IMR-90 (cell line): Measurements from ENCODE around the gene PKP3. TPM values are rescaled to one million over a fixed set of nuclear protein-coding genes. Genes with fewer than 3 reads are reported as not detected.
A peak's percentile ranks its signal among the peaks of the same experiment; 100 is the strongest.
"Not testable (repeated sequence)": the region's sequence is repeated elsewhere in the genome, so short reads cannot be mapped to it uniquely, and the experiment has no call there.

Source experiments
- ATAC-seq: fragments of 200-7000 bp; cut with Tn5 transposase; 2 replicates; pipeline ENCODE4 v1.9.1; 2020; ENCODE audit warnings: low read depth, mild to moderate bottlenecking, moderate library complexity
- BruUV-seq: library from RNA; stranded (reverse); fragments of 400-500 nt; replicated peaks from 2 replicates; lab custom pipeline; 2021; lab: Mats Ljungman, UMichigan
- CTCF ChIA-PET: fragments of 300-600 bp; formaldehyde crosslinking; extraction: SDS; loops from one replicate; lab custom pipeline; 2021; ENCODE audit warnings: antibody characterized with exemption; lab: Yijun Ruan, JAX
- POLR2A ChIA-PET: fragments of 300-600 bp; sonication (Branson Sonifier 250); formaldehyde crosslinking; loops from one replicate; lab custom pipeline; 2022; ENCODE audit warnings: antibody characterized with exemption; ENCODE audit not compliant: unreplicated experiment; lab: Charles Lee
- DNase-seq: peaks from one replicate; pipeline ENCODE4 v3.0.0; 2013
- H2AFZ ChIP-seq: replicated peaks from 2 replicates; pipeline ENCODE3; 2013; ENCODE audit warnings: low read length, mild to moderate bottlenecking; ENCODE audit not compliant: poor library complexity
- H2AK5ac ChIP-seq: 2 replicates; pipeline ENCODE4 v1.6.1; 2013; ENCODE audit warnings: low read depth, low read length, inconsistent platforms
- H2AK9ac ChIP-seq: replicated peaks from 2 replicates; pipeline ENCODE3; 2013; ENCODE audit warnings: mild to moderate bottlenecking, low read depth, low read length, moderate library complexity; ENCODE audit not compliant: poor library complexity
- H2BK120ac ChIP-seq: 2 replicates; pipeline ENCODE4 v1.6.1; 2013; ENCODE audit warnings: low read depth, low read length, inconsistent platforms
- H2BK15ac ChIP-seq: 3 replicates; pipeline ENCODE4 v1.6.1; 2013; ENCODE audit warnings: low read depth, low read length, inconsistent platforms
- H2BK20ac ChIP-seq: 2 replicates; pipeline ENCODE4 v1.6.1; 2013; ENCODE audit warnings: low read depth, mild to moderate bottlenecking, inconsistent platforms, low read length, moderate library complexity
- H2BK5ac ChIP-seq: 2 replicates; pipeline ENCODE4 v1.6.1; 2013; ENCODE audit warnings: mild to moderate bottlenecking, low read depth, low read length, inconsistent platforms; ENCODE audit not compliant: poor library complexity, severe bottlenecking
- H3K14ac ChIP-seq: replicated peaks from 2 replicates; pipeline ENCODE4 v1.6.1; 2013; ENCODE audit warnings: low read depth, low read length, inconsistent platforms
- H3K18ac ChIP-seq: 2 replicates; pipeline ENCODE4 v1.6.1; 2013; ENCODE audit warnings: low read depth, low read length, control low read depth
- H3K23ac ChIP-seq: 2 replicates; pipeline ENCODE4 v1.6.1; 2013; ENCODE audit warnings: low read depth, low read length, inconsistent platforms
- H3K27ac ChIP-seq: 2 replicates; pipeline ENCODE4 v1.5.1; 2013; ENCODE audit warnings: mild to moderate bottlenecking, control low read depth, low read length; ENCODE audit not compliant: insufficient read depth
- H3K27me3 ChIP-seq: 2 replicates; pipeline ENCODE4 v1.6.1; 2013; ENCODE audit warnings: low read length; ENCODE audit not compliant: control insufficient read depth, insufficient read depth
- H3K36me3 ChIP-seq: 2 replicates; pipeline ENCODE4 v1.6.1; 2013; ENCODE audit warnings: low read length, mixed read lengths; ENCODE audit not compliant: control insufficient read depth, insufficient read depth
- H3K4ac ChIP-seq: 2 replicates; pipeline ENCODE4 v1.6.1; 2013; ENCODE audit warnings: low read depth, low read length, inconsistent platforms
- H3K4me1 ChIP-seq: 2 replicates; pipeline ENCODE4 v1.6.1; 2013; ENCODE audit warnings: low read length, mixed read lengths; ENCODE audit not compliant: control insufficient read depth, insufficient read depth
- H3K4me2 ChIP-seq: 2 replicates; pipeline ENCODE4 v1.6.1; 2013; ENCODE audit warnings: low read depth, mild to moderate bottlenecking, control low read depth, low read length, moderate library complexity
- H3K4me3 ChIP-seq: 2 replicates; pipeline ENCODE4 v1.5.1; 2013; ENCODE audit warnings: low read depth, mild to moderate bottlenecking, control low read depth, low read length, moderate library complexity; ENCODE audit not compliant: insufficient read depth
- H3K56ac ChIP-seq: 2 replicates; pipeline ENCODE4 v1.6.1; 2013; ENCODE audit warnings: low read length, inconsistent platforms; ENCODE audit not compliant: insufficient read depth; ENCODE audit errors: extremely low read depth
- H3K79me1 ChIP-seq, 2 experiments: 2 replicates each; pipeline ENCODE4 v1.6.1; 2013; ENCODE audit warnings: low read length in 2 of 2, inconsistent platforms in 1 of 2, low read depth in 1 of 2
- H3K9ac ChIP-seq: 2 replicates; pipeline ENCODE4 v1.6.1; 2013; ENCODE audit warnings: low read depth, low read length, control low read depth
- H3K9me1 ChIP-seq: 2 replicates; pipeline ENCODE4 v1.6.1; 2013; ENCODE audit warnings: low read length, inconsistent platforms; ENCODE audit not compliant: insufficient read depth
- H3K9me3 ChIP-seq: 2 replicates; pipeline ENCODE4 v1.6.1; 2013; ENCODE audit warnings: low read length; ENCODE audit not compliant: control insufficient read depth, insufficient read depth
- H4K20me1 ChIP-seq: 2 replicates; pipeline ENCODE4 v1.6.1; 2013; ENCODE audit warnings: low read length, inconsistent platforms; ENCODE audit not compliant: insufficient read depth
- H4K5ac ChIP-seq: 2 replicates; pipeline ENCODE4 v1.6.1; 2013; ENCODE audit warnings: mild to moderate bottlenecking, low read depth, low read length, control low read depth
- H4K8ac ChIP-seq, 2 experiments: 2 replicates each; pipeline ENCODE4 v1.6.1; 2013; ENCODE audit warnings: low read depth in 2 of 2, low read length in 2 of 2, control low read depth in 1 of 2, inconsistent platforms in 1 of 2
- H4K91ac ChIP-seq: 2 replicates; pipeline ENCODE4 v1.6.1; 2013; ENCODE audit warnings: low read depth, low read length, inconsistent platforms; ENCODE audit not compliant: insufficient read depth
- MAFK ChIP-seq: IDR thresholded peaks from 2 replicates; pipeline ENCODE4 v1.6.1; 2012; ENCODE audit warnings: low read depth, low read length, improper control_type of control experiment
- SMC3 ChIP-seq: fragments of 150-350 bp; IDR thresholded peaks from 2 replicates; pipeline ENCODE4 v1.6.1; 2016; ENCODE audit warnings: low read depth, mild to moderate bottlenecking, antibody characterized with exemption, low read length, moderate library complexity
- WGBS, 2 experiments: methylation state at CpG; one replicate each; pipeline versions ENCODE4 v1.1.5 to v1.1.7; 2013; ENCODE audit warnings: missing lambda C conversion rate in 2 of 2; ENCODE audit not compliant: insufficient read length in 1 of 2; ENCODE audit errors: extremely low coverage in 2 of 2; 5-methylcytosine and 5-hydroxymethylcytosine counted together
- dilution Hi-C: fragments of 300-500 bp; cut with HindIII; formaldehyde crosslinking; loops from one replicate; pipeline ENCODE4 v1.14.3; 2018; ENCODE audit warnings: low sequenced_read_pairs; ENCODE audit not compliant: unreplicated experiment
- in situ Hi-C: fragments of 300-500 bp; cut with MboI; formaldehyde crosslinking; loops from 3 replicates; pipeline ENCODE4 v1.14.3; 2019; ENCODE audit warnings: low sequenced_read_pairs, inconsistent platforms, mixed read lengths
- intact Hi-C: fragments of 100-400 bp; cut with micrococcal nuclease; formaldehyde crosslinking; loops from 2 replicates; pipeline ENCODE4 v1.10.0; 2022
- polyA plus RNA-seq, 3 experiments: library from polyadenylated mRNA; depleted of rRNA; stranded (reverse); fragments of >200 nt; gene quantifications; 2 replicates each; pipeline ENCODE4 v1.2.3, GENCODE V29; 2012; ENCODE audit warnings: low replicate concordance in 1 of 3
- total RNA-seq: library from RNA; depleted of rRNA; stranded (reverse); fragments of >200 nt; gene quantifications from 2 replicates; pipeline ENCODE4 v1.2.3, GENCODE V29; 2012

Gene PKP3
- total and polyA plus RNA-seq, 2 of the 4 experiments (the other 2 are of a cell fraction), result 1.5 to 2.2 TPM

DNA sequence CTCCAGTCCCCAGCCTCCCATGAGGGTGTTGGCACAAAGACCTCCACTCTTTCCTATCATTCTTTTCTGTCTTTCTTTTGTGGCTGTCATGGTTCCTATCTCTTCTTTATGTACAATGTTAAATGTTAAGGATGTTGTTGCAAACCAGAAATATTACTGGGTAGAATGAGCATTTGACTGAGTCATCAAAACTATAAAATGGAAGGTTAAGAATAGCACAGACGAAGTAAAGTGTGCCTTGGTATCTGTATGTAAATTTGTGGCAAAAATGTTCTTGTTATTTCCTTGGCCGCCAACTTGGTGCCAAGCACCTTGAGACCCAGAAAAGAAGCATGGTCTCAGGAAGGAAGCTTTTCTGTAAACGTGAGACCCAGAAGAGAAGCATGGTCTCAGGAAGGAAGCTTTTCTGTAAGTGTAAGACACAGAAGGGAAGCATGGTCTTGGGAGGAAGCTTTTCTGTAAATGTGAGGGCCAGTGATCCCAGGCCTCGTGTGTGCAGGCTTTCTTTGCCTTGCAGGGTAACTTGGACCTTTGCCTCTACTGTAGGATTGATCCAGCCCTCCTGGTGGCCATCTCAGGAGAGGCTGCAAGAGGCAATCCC is 6.7 kb upstream of the PKP3 start:
- Histone ChIP-seq H3K4ac (no peak overlapping the region), H3K4me1 (no peaks in the 10 kb centered on the region), H3K9me3 (peaks cover 6% of the 10 kb centered on the region; the same call in 1 of the 2 replicates), H3K4me2 (no peak overlapping the region), H3K27me3 (peaks cover 8% of the 10 kb centered on the region; the same call in 1 of the 2 replicates), H3K4me3 (no peak overlapping the region), H4K5ac (no peak overlapping the region), H3K9me1 (no peaks in the 10 kb centered on the region), H3K23ac (no peak overlapping the region), H3K56ac (no peak overlapping the region), H3K79me1 (no peaks in the 10 kb centered on the region), H2AK5ac (no peak overlapping the region), H3K27ac (no peak overlapping the region), H4K8ac (no peak overlapping the region), H3K9ac (no peak overlapping the region), H2AFZ (no peak overlapping the region), H3K14ac (no peak overlapping the region), H3K18ac (no peak overlapping the region), H4K91ac (no peak overlapping the region), H2BK20ac (no peak overlapping the region), H3K36me3 (no peaks in the 10 kb centered on the region), H2AK9ac (no peak overlapping the region), H2BK15ac (no peak overlapping the region), H2BK5ac (no peak overlapping the region), H4K20me1 (no peaks in the 10 kb centered on the region), H2BK120ac (no peak overlapping the region)
- intact Hi-C loops, result no loop called here
- CTCF ChIA-PET, result interaction anchor here (1.3 kb wide), 1 partner anchor 53 kb away, joined by 3 read pairs; no protein-coding TSS in a partner anchor
- TF ChIP-seq MAFK (peak; percentile 73), SMC3 (no peak)
- dilution Hi-C loops, result no loop called here
- 74% methylated on average over 3 of the region's 4 CpGs; no CpG with 5 or more reads in 1 of the 2 experiments for WGBS, 2 experiments
- in situ Hi-C loops, result no loop called here
- ATAC-seq, result no peak; the same call in 1 of the 2 replicates
- POLR2A ChIA-PET, result no interaction called here
- BruUV-seq, result no TSS peak
- DNase-seq, result no peak

DNA sequence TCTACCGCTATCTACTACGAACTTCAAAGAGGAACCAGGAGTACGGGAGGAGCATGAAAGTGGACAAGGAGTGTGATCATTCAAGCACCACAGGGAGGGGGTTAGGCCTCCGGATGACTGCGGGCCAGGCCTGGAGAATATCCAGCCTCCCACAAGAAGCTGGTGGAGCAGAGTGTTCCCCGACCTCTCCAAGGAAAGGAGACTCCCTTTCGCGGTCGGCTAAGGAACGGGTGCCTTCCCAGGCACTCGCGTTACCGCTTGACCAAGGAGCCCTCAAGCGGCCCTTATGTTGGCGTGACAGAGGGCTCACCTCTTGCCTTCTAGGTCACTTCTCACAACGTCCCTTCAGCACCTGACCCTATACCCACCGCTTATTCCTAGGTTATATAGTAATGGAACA is 4.6 kb upstream of the PKP3 start:
- H2AFZ ChIP-seq, H3K4me2 ChIP-seq, H3K79me1 ChIP-seq, H3K18ac ChIP-seq, H3K9me1 ChIP-seq, BruUV-seq, H3K36me3 ChIP-seq, H3K4me3 ChIP-seq, H2BK15ac ChIP-seq, H3K27ac ChIP-seq, H2AK9ac ChIP-seq, POLR2A ChIA-PET, H3K23ac ChIP-seq, H3K14ac ChIP-seq, ATAC-seq, H3K4ac ChIP-seq, H2BK5ac ChIP-seq, H2BK20ac ChIP-seq, H3K9ac ChIP-seq, H3K27me3 ChIP-seq, in situ Hi-C loops, H3K9me3 ChIP-seq, H3K56ac ChIP-seq, H4K8ac ChIP-seq, H4K5ac ChIP-seq, H2AK5ac ChIP-seq, H4K20me1 ChIP-seq, H2BK120ac ChIP-seq, intact Hi-C loops, dilution Hi-C loops, DNase-seq, CTCF ChIA-PET, H4K91ac ChIP-seq: not testable (repeated sequence)
- WGBS, 2 experiments, result no CpG with 5 or more reads among the region's 17 CpGs
- peaks cover 15% of the 10 kb centered on the region for H3K4me1 ChIP-seq
